ENCODE results near the gene SLC44A1. TPM values are rescaled to one million over a fixed set of nuclear protein-coding genes. Genes with fewer than 3 reads are reported as not detected.

The SLC44A1 gene
- total RNA-seq: 59.6 and 90.4 TPM in 2 replicates

DNA sequence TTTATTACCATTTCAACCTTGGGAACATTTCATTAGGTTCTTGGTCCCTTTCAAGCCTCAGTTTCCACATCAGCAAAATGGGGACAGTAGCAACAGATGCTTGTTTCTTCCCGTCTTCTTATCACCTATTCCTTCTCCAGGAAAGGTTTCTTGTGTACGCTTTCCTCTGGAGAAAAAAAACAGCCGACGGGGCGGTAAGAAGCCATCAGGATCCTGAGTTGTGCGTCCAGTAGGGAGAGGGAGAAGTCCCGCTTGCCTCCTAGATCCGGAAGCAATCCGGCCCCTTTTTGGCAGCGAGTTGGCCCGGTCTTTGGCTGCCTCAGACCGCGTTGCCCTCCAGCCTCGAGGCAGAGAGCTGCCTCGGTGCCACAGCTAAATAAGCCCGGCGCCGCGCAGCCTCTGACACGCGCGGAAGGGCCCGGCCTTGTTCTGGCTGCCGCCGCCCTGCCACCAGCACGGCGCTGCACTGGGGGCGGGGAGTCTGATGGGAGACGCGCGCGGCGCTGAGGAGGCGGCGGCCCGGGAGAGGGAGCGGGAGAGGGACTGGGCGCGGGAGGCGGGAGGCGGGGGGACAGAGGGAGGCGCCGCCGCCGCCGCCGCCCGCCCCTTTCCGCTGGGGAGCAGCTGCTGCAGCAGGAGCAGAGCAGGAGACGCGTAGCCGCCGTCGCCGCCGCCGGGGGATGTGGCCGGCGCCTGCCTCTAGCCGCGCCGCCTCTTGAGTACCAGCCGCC, at the start of gene SLC44A1:
Gene SLC44A1, plus strand, starts transcription at position 649 of the 731 bp plus-strand sequence. CDS start 218 bp downstream, outside the sequence.
- peak; percentile 64 for DNase-seq (ENCODE audit: low read depth)

DNA sequence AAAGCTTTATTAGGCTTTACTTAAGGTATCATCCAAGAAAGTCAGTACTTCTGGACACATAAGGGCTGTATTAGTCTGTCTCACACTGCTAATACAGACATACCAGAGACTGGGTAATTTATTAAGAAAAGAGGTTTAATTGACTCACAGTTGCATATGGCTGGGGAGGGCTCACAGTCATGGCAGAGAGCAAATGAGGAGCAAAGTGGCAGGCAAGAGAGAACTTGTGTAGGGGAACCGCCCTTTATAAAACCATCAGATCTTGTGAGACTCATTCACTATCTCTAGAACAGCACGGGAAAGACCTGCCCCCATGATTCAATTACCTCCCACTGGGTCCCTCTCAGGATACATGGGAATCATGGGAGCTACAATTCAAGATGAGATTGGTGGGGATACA, 49.2 kb upstream of the SLC44A1 start:
- DNase-seq (ENCODE audit: low read depth): no peak

DNA sequence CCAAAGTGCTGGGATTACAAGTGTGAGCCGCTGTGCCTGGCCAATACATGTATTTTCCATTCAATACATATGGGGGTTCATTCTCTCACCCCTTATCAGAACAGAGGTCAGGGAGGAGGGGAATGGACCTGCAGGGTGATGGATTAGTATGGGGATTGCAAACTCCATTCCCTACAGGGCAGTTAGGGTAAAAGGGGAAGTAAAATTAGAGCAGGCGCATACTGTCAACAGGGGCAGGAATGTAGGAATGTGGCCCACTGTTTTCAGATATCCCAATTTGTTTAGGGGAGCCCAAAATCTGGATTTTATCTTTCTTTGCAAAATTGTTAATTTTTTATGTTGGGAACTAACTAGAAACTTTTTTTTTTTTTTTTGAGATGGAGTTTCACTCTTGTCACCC, 46.4 kb upstream of the SLC44A1 start:
- DNase-seq (ENCODE audit: low read depth): no peak

- no peak for DNase-seq (ENCODE audit: low read depth)
Measured at GRCh38 chr9:105198865-105199264, 45.6 kb upstream of the SLC44A1 start.

GRCh38 chr9:105204416-105204815, 40.0 kb upstream of the SLC44A1 start:
- no peak for DNase-seq (ENCODE audit: low read depth)

DNA sequence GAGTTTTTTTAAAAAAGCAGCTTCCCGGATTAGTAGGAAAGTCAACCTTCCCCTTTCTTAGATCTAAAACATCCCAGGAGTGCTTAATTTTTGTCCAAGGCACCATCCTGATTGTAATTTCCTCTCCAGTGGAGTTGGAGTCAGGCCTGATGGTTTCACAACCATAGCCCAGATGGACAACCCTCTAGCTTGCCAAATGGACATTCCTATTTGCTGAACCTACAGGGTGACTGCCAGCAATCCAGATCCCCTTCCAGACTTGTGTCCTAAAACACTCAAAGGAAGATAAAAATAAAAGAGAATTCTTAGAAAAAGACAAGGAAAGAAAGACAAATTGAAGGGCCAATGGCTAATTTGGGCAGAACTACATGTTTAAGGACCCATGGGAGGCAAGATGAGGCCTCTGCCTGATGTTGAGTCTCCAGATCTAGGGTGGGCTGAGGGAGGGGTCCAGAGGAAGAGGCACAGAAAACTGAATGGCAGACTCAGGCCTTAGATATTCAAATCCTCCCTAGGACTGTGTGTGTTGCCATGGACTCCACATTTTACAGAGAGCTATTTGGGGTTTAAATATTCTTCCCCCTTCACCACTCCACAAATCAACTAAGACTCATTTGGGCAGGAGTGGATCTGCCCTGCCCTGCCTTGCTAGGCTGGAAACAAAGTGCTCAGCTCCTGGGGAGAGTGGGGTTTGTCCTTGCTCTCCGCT, 38.5 kb upstream of the SLC44A1 start:
- peak; percentile 38 for DNase-seq (ENCODE audit: low read depth)

DNA sequence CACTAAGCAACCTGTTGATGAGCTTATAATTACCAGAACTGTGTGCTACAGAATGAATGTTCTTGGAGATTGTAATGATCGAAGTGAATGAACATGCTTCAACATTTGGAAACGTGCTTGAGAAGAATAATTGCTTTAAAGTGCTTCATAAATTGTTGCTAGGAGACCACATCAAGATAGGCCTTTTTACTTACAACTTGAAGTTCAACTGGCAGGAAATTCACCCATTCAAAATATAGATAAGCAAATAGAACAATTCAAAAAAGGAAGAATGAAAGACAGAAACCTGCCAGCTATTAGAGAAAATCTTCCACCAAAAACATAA, 38.0 kb upstream of the SLC44A1 start:
- no peak for DNase-seq (ENCODE audit: low read depth)

DNA sequence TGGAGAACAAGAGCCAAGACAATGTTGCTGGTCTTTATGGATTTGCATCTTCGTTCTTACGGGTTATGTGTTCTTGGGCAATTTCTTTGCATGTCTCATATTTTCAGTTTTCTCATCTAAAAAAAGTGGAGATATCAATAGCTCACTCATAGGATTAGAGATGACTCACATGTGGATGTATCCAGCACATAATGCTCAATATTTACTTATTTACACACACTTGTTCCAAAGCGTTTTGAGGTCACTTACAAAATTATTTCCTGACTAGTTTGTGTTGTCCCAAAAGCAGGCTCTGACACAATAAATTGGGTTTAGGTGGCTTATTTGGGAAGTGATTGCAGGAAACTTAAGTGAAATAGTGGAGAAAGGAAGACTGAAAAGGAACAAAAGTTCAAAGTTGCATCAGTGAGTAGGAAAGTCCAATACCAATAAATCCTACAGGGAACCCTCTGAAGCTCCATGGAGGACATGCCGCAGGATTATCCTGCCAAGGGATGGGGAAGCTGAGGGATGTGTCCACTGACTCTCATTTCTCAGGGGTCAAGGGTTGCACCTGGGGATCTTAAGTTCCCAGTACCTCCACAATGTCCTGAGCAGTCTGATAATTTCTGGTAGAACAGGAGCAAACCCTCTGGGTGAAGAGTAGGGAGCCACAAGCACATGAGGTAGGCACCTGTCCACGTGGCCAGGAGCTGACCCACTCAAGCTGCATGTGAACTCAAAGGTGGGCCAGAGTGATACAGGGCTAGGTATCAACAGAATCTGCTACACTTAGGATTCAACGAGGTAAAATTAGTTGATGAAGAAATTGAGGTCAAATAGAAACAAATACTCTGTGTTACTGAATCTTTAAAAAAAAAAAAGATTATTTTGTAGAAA, 37.4 kb upstream of the SLC44A1 start:
- no peak for DNase-seq (ENCODE audit: low read depth)

DNA sequence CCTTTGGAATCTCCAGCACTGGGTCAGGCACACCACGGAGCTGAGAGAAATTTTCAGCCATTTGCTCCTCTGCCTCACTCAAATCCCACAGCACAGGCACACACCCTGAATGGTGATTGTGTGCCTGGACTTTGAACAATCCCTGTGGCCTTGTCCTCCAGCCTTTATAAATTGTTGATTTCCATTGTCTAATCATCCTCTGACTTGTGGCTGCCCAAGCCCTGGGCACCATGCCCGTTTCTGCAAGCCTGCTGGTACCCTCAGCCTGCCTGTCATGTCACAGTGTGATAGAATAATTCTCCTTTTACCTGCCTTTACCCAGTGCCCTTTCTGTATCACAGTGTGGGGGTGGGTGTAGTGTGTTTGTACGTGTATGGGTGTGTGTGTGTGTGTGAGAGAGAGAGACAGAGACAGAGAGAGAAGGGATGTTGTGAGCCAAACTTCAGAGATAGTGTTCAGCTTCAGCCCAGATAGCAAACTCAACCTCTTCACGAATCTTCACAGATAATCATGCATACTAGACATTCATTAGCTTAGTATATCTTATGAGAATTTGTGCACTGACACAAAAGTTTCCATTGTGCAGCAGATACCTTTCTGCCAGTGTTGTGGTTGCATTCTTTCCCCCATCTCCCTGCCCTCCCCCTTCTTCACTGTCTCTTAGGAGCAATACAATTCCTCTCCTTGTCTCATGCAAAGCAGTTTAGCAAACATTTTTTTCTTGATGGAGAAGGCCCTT, 27.8 kb upstream of the SLC44A1 start:
- peak; percentile 47 for DNase-seq (ENCODE audit: low read depth)

- no peak for DNase-seq (ENCODE audit: low read depth)
Measured at GRCh38 chr9:105218673-105219072, 25.8 kb upstream of the SLC44A1 start.

DNA sequence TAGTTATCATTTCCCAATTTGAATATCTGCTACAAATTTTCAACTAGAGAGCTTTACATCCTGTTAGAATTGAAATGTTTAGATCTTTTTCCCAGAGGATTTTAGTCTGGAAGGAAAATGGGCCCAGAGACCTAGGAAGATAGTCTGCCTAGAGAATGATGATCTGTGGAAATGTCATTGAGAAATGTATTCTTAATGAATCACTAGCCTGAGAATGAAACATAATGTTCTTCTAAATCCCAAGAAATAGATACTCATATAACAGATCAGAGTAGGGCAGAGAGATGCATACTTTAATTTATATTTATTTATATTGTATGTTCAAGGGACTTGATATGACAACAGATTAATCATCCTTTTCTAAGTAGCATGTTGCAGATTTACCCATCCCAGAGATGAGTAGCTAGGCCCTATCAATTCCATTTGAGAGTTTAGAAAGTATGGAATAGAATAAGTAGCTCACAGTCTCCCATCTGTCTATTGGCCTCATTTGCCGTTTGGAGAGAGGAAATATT, 25.1 kb upstream of the SLC44A1 start:
- DNase-seq (ENCODE audit: low read depth): no peak

- no peak for DNase-seq (ENCODE audit: low read depth)
Measured at GRCh38 chr9:105220451-105220850, 24.0 kb upstream of the SLC44A1 start.

- DNase-seq (ENCODE audit: low read depth): no peak
Measured at GRCh38 chr9:105223544-105224140, 20.8 kb upstream of the SLC44A1 start.

GRCh38 chr9:105226055-105226454, 18.4 kb upstream of the SLC44A1 start:
- DNase-seq (ENCODE audit: low read depth): no peak

- peak; percentile 23 for DNase-seq (ENCODE audit: low read depth)
Measured at GRCh38 chr9:105232207-105232606, 12.2 kb upstream of the SLC44A1 start.

GRCh38 chr9:105233873-105234272, 10.6 kb upstream of the SLC44A1 start:
- peak; percentile 80 for DNase-seq (ENCODE audit: low read depth)

- DNase-seq (ENCODE audit: low read depth): no peak
Measured at GRCh38 chr9:105236261-105236660, 8.2 kb upstream of the SLC44A1 start.

DNA sequence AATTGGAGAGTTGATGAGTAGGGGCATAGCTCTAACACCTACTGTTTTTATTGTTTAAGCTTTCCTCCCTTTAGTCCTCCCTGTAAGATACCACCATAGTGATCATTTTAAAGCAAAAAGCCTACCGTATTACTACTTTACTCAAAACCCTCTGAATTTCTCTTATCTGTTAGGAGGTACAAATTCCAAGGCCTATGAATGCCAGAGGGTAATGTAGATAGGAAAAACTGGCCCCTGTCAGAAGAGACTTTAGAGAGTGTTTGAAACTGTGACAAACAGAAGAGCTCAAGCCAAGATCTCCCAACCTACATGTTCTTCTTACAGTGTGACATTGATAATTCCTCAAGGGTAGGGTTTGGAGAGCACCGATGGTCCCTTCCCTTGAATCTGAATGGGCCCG, 7.2 kb upstream of the SLC44A1 start:
- no peak for DNase-seq (ENCODE audit: low read depth)

DNA sequence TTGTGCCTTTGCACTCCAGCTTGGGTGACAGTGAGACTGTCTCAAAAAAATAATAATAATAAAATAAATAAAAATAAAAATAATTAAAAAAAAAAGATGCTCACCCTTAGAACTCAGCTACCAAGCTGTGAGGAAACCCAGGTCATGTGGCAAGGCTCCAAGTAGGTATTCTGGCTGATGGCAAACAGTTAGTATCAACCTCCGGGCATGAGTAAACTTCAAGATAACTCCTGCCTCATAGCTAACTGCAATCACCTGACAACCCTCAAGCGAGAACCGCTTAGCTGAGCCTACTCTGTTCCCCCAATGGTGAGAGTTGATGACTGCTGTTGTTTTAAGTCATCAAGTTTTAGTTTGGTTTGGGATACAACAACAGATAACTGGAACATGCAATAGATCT, 6.1 kb upstream of the SLC44A1 start:
- DNase-seq (ENCODE audit: low read depth): no peak

- peak; percentile 67 for DNase-seq (ENCODE audit: low read depth)
Measured at GRCh38 chr9:105241356-105242043, 3.0 kb upstream of the SLC44A1 start.

GRCh38 chr9:105242062-105242461, 2.4 kb upstream of the SLC44A1 start:
- DNase-seq (ENCODE audit: low read depth): no peak
